Peyer's patch (tissue), 4 donors: ENCODE data around the gene TMC6.

Experiments
- CTCF ChIP-seq, 6 experiments: fragments of 450-650 bp in 4 of 6; fragments of 200-600 bp in 2 of 6; sonication (generic) in 1 of 6; IDR thresholded peaks; one replicate each; pipeline ENCODE4 v1.5.1; 2017 to 2019; ENCODE audit warnings: antibody characterized with exemption in 6 of 6, mild to moderate bottlenecking in 3 of 6, moderate library complexity in 1 of 6
- POLR2A ChIP-seq, 2 donors: fragments of 450-650 bp; IDR thresholded peaks; one replicate each; pipeline ENCODE4 v1.5.1; 2017; ENCODE audit warnings: antibody characterized with exemption in 2 of 2, mild to moderate bottlenecking in 2 of 2, moderate library complexity in 2 of 2

DNA sequence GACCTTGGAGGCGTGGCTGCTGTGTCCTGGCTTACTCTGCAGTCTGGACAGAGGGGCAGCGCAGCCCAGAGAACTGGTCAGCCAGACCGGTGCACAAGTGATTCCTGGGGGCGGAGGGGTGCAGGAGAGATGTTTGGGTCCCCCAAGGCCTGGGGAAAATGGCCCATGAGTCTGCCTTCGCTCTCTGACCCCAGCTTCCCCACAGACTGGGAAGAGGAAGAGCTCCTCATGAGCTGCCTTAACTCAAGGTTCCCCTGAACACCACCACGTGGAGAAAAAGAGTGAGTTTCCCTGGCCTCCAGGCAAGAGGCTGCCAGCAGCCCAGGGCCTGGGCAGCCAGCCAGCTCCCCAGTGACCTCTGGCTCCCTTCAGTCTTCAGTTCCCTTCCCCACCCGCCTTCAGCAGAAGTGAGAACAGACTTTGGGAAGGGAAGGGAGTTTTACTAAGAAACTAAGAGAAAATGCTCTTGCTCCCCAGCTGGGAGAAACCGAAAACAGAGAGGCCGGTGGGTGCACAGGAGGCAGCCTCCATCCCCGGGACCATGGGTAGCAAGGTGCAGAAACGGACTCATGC is 15.7 kb upstream of the TMC6 start:
- TF ChIP-seq CTCF (IDR thresholded peaks at IDR 0.05) (no peak), POLR2A (IDR thresholded peaks at IDR 0.05) (no peak)
